Loucy (cell line): ENCODE data around the gene JARID2.

ENCODE experiments used
- H2AFZ ChIP-seq: fragments of 200-600 bp; sonication (generic); 2 replicates; pipeline ENCODE4 v1.6.0; 2016; ENCODE audit warnings: antibody characterized with exemption, mild to moderate bottlenecking, low read length, moderate library complexity
- H3F3A ChIP-seq: fragments of 200-600 bp; 2 replicates; pipeline ENCODE4 v1.6.0; 2016; ENCODE audit warnings: antibody characterized with exemption, low read depth, mild to moderate bottlenecking
- H3K27me3 ChIP-seq: fragments of 200-600 bp; sonication (generic); 2 replicates; pipeline ENCODE4 v1.6.1; 2014; ENCODE audit warnings: low read length, mild to moderate bottlenecking; ENCODE audit not compliant: insufficient read depth, poor library complexity, severe bottlenecking
- H3K36me3 ChIP-seq: fragments of 200-600 bp; sonication (generic); 2 replicates; pipeline ENCODE4 v1.6.1; 2016; ENCODE audit warnings: low read length; ENCODE audit not compliant: insufficient read depth
- H3K4me1 ChIP-seq: fragments of 200-600 bp; sonication (generic); 2 replicates; pipeline ENCODE4 v1.5.1; 2014; ENCODE audit warnings: low read length, mild to moderate bottlenecking; ENCODE audit not compliant: insufficient read depth, poor library complexity, severe bottlenecking
- H3K4me2 ChIP-seq: fragments of 200-600 bp; sonication (generic); 2 replicates; pipeline ENCODE4 v1.6.0; 2014; ENCODE audit warnings: antibody characterized with exemption, low read length, low read depth, mild to moderate bottlenecking; ENCODE audit not compliant: poor library complexity, severe bottlenecking
- H3K4me3 ChIP-seq: fragments of 200-600 bp; sonication (generic); 2 replicates; pipeline ENCODE4 v1.5.1; 2014; ENCODE audit warnings: low read length, mild to moderate bottlenecking, mixed read lengths; ENCODE audit not compliant: poor library complexity, severe bottlenecking
- H3K79me2 ChIP-seq: fragments of 200-600 bp; sonication (generic); 2 replicates; pipeline ENCODE4 v1.6.1; 2014; ENCODE audit warnings: low read length; ENCODE audit not compliant: insufficient read depth
- H3K9ac ChIP-seq: fragments of 200-600 bp; sonication (generic); 2 replicates; pipeline ENCODE4 v1.6.0; 2014; ENCODE audit warnings: mild to moderate bottlenecking, low read depth, low read length, moderate library complexity; ENCODE audit not compliant: poor library complexity, severe bottlenecking
- H3K9me2 ChIP-seq: fragments of 200-600 bp; sonication (generic); replicated peaks from 2 replicates; pipeline ENCODE4 v1.6.1; 2016; ENCODE audit warnings: low read depth, low read length, mixed read lengths
- H3K9me3 ChIP-seq: fragments of 200-600 bp; sonication (generic); 2 replicates; pipeline ENCODE4 v1.6.1; 2014; ENCODE audit warnings: mild to moderate bottlenecking, antibody characterized with exemption, low read length, low read depth; ENCODE audit not compliant: insufficient read depth
- H4K20me1 ChIP-seq: fragments of 200-600 bp; sonication (generic); 2 replicates; pipeline ENCODE4 v1.6.0; 2014; ENCODE audit warnings: antibody characterized with exemption, low read length, mild to moderate bottlenecking; ENCODE audit not compliant: insufficient read depth, poor library complexity, severe bottlenecking
- EZH2phosphoT487 ChIP-seq: fragments of 200-600 bp; IDR thresholded peaks from 2 replicates; pipeline ENCODE4 v1.6.1; 2018; ENCODE audit warnings: antibody characterized with exemption, mild to moderate bottlenecking, moderate library complexity, borderline replicate concordance
- TF ChIP-seq, protein P1 (sequence below): fragments of 200-600 bp; sonication (generic); conservative IDR thresholded peaks from 2 replicates; pipeline ENCODE4 v1.5.1; 2014; ENCODE audit warnings: mild to moderate bottlenecking, antibody characterized with exemption, low read length

JARID2 gene

DNA sequence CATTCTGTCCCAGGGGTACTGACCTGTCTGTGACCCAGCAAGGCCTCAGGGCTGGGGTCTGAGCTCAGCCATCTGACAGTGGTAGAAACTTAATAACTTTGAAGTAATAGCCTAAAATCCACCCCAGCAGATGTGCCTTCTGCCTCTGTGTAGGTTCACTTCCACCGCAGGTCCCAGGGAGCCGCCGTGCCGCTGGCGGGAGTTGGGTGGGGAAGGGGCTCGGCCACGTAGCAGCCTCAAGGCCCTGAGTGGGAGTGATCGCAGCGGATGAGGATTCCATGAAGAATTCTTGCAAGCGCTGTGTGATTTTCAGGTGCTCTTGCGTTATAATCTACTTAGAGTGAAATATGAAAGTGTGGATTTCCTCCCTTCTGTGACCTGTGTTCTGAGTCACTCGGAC is 253.3 kb downstream of the JARID2 start:
- H4K20me1 ChIP-seq: peaks cover 75% of the 10 kb centered on the region
- peaks cover 97% of the 10 kb centered on the region for H3K36me3 ChIP-seq
- H3K79me2 ChIP-seq: peaks cover 94% of the 10 kb centered on the region
- H3K4me1 ChIP-seq: no peaks in the 10 kb centered on the region
- no peak overlapping the region for H3K4me3 ChIP-seq
- H3F3A ChIP-seq: no peaks in the 10 kb centered on the region
- TF ChIP-seq EZH2phosphoT487: no peak
- TF ChIP-seq, protein P1, sequence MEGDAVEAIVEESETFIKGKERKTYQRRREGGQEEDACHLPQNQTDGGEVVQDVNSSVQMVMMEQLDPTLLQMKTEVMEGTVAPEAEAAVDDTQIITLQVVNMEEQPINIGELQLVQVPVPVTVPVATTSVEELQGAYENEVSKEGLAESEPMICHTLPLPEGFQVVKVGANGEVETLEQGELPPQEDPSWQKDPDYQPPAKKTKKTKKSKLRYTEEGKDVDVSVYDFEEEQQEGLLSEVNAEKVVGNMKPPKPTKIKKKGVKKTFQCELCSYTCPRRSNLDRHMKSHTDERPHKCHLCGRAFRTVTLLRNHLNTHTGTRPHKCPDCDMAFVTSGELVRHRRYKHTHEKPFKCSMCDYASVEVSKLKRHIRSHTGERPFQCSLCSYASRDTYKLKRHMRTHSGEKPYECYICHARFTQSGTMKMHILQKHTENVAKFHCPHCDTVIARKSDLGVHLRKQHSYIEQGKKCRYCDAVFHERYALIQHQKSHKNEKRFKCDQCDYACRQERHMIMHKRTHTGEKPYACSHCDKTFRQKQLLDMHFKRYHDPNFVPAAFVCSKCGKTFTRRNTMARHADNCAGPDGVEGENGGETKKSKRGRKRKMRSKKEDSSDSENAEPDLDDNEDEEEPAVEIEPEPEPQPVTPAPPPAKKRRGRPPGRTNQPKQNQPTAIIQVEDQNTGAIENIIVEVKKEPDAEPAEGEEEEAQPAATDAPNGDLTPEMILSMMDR: no peak
- H3K4me2 ChIP-seq: no peak overlapping the region
- no peaks in the 10 kb centered on the region for H3K9me3 ChIP-seq
- no peak overlapping the region for H2AFZ ChIP-seq
- H3K9me2 ChIP-seq: no peaks in the 10 kb centered on the region
- no peak overlapping the region for H3K9ac ChIP-seq
- no peaks in the 10 kb centered on the region for H3K27me3 ChIP-seq

DNA sequence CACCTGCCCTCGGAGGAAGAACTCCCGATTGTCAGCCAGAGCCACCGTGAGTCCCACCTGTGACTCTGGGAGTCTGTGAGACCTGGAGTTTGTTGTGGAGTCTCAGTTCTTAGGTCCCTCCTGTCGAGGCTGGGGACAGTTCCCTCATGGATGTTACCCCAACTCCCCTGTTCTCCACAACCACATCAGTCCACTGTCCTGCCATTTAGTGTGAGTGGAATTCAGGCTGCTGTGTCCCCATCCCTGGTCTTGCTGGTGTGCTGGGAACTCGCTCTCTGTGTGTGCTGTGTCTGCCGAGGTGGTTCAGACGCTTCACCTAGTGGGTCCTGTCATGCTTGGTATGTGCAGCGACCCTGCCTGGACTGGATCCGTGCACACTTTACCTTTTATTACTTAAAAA is 253.7 kb downstream of the JARID2 start:
- Histone ChIP-seq H3K9me2 (no peaks in the 10 kb centered on the region), H3F3A (no peaks in the 10 kb centered on the region), H4K20me1 (peaks cover 78% of the 10 kb centered on the region), H3K4me3 (no peak overlapping the region), H3K79me2 (peaks cover 95% of the 10 kb centered on the region), H3K9me3 (no peaks in the 10 kb centered on the region), H3K4me1 (no peaks in the 10 kb centered on the region), H3K36me3 (peaks cover 98% of the 10 kb centered on the region), H3K9ac (no peak overlapping the region), H3K4me2 (no peak overlapping the region), H3K27me3 (no peaks in the 10 kb centered on the region), H2AFZ (no peak overlapping the region)
- TF ChIP-seq EZH2phosphoT487: no peak
- TF ChIP-seq, protein P1: no peak

DNA sequence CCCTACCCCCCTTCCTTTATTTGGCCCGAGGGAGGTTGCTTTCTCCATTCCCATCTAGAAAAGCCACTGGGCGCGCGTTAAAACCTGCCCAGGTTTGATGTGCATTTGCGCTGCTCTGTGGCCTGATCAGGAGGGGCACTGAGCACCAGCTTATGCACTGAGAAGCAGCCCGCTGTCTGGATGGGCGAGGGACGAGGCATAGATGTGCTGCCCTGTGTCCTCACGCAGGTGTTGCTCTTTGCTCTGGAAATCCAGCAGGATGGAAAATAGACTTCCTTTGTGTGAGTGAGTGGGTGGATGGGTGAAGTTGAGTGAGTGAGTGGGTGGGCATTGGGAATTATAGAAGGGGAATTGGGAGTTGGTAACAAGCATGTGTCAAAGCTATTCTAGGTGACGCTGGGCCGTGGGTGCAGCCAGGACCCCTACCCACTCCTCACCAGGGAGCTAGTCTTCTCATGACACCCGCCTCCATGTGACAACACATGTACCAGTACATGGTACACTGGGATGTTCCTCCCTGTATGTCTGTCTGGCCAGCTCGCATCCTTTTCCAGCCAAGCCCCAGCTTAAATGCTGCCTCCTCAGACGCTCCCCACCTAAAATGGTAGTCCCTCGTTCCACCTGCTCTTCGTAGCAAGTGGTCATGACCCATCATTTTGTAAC is 254.3 kb downstream of the JARID2 start:
- Histone ChIP-seq H4K20me1 (peaks cover 77% of the 10 kb centered on the region), H3K36me3 (peaks cover 98% of the 10 kb centered on the region)

More for the DNA sequence above, 254.3 kb downstream of the JARID2 start:
- H3K9me3 ChIP-seq: no peaks in the 10 kb centered on the region
- H3K9me2 ChIP-seq: no peaks in the 10 kb centered on the region
- no peaks in the 10 kb centered on the region for H3K4me1 ChIP-seq
- no peaks in the 10 kb centered on the region for H3F3A ChIP-seq
- H3K4me2 ChIP-seq: no peak overlapping the region
- H3K9ac ChIP-seq: no peak overlapping the region
- H3K4me3 ChIP-seq: no peak overlapping the region
- H2AFZ ChIP-seq: no peak overlapping the region
- no peaks in the 10 kb centered on the region for H3K27me3 ChIP-seq
- TF ChIP-seq, protein P1: no peak
- TF ChIP-seq EZH2phosphoT487: no peak
- H3K79me2 ChIP-seq: peaks cover 95% of the 10 kb centered on the region
